Measurements from ENCODE around the gene TMEM89. TPM values are rescaled to one million over a fixed set of nuclear protein-coding genes. Genes with fewer than 3 reads are reported as not detected.

Gene TMEM89
- total RNA-seq, 3 donors from 2014 or later, result not detected

GRCh38 chr3:48584836-48585235 is 36.7 kb downstream of the TMEM89 start:
- Histone ChIP-seq H3K4me3 (no peak overlapping the region), H3K9me3 (no peaks in the 10 kb centered on the region), H3K27me3 (no peaks in the 10 kb centered on the region), H3K36me3 (no peaks in the 10 kb centered on the region), H3K27ac (no peak overlapping the region), H3K4me1 (no peaks in the 10 kb centered on the region)
- TF ChIP-seq POLR2A (IDR thresholded peaks at IDR 0.05), result no peak
- no peak for TF ChIP-seq POLR2AphosphoS5 (IDR thresholded peaks at IDR 0.05)
- intact Hi-C loops (cut with DNase I; ENCODE audit: low total_unique reads), result no loop called here
- no peak for DNase-seq (ENCODE audit: low spot score in 2 of 2)

GRCh38 chr3:48581621-48582481 is 39.7 kb downstream of the TMEM89 start:
- DNase-seq (ENCODE audit: low spot score in 2 of 2), result no peak
- TF ChIP-seq POLR2A (IDR thresholded peaks at IDR 0.05) (no peak), POLR2AphosphoS5 (IDR thresholded peaks at IDR 0.05) (no peak), CTCF (IDR thresholded peaks at IDR 0.05) (no peak)
- no peaks in the 10 kb centered on the region for H3K4me1 ChIP-seq
- H3K9me3 ChIP-seq, result no peaks in the 10 kb centered on the region
- no peaks in the 10 kb centered on the region for H3K36me3 ChIP-seq
- no peak overlapping the region for H3K27ac ChIP-seq
- intact Hi-C loops (cut with DNase I; ENCODE audit: low total_unique reads), result no loop called here
- no peak overlapping the region for H3K4me3 ChIP-seq
- H3K27me3 ChIP-seq, result no peaks in the 10 kb centered on the region

GRCh38 chr3:48576647-48577046 is 44.9 kb downstream of the TMEM89 start:
- TF ChIP-seq CTCF (IDR thresholded peaks at IDR 0.05), result no peak
- TF ChIP-seq POLR2A (IDR thresholded peaks at IDR 0.05), result no peak
- TF ChIP-seq POLR2AphosphoS5 (IDR thresholded peaks at IDR 0.05), result no peak
- no peaks in the 10 kb centered on the region for H3K9me3 ChIP-seq

GRCh38 chr3:48575366-48575765 is 46.2 kb downstream of the TMEM89 start:
- H3K4me1 ChIP-seq, result no peaks in the 10 kb centered on the region
- intact Hi-C loops (cut with DNase I; ENCODE audit: low total_unique reads), result no loop called here
- no peak overlapping the region for H3K4me3 ChIP-seq
- no peak for DNase-seq (ENCODE audit: low spot score in 2 of 2)
- H3K27me3 ChIP-seq, result no peaks in the 10 kb centered on the region
- H3K36me3 ChIP-seq, result no peaks in the 10 kb centered on the region
- no peak overlapping the region for H3K27ac ChIP-seq
- TF ChIP-seq POLR2A (IDR thresholded peaks at IDR 0.05), result no peak
- no peak for TF ChIP-seq POLR2AphosphoS5 (IDR thresholded peaks at IDR 0.05)
- no peak for TF ChIP-seq CTCF (IDR thresholded peaks at IDR 0.05)
- H3K9me3 ChIP-seq, result no peaks in the 10 kb centered on the region

More at GRCh38 chr3:48576647-48577046, 44.9 kb downstream of the TMEM89 start:
- Histone ChIP-seq H3K27ac (no peak overlapping the region), H3K4me3 (no peak overlapping the region), H3K36me3 (no peaks in the 10 kb centered on the region), H3K4me1 (no peaks in the 10 kb centered on the region), H3K27me3 (no peaks in the 10 kb centered on the region)
- DNase-seq (ENCODE audit: low spot score in 2 of 2), result no peak
- intact Hi-C loops (cut with DNase I; ENCODE audit: low total_unique reads), result no loop called here

GRCh38 chr3:48573973-48574585 is 47.5 kb downstream of the TMEM89 start:
- intact Hi-C loops (cut with DNase I; ENCODE audit: low total_unique reads), result no loop called here
- Histone ChIP-seq H3K36me3 (no peaks in the 10 kb centered on the region), H3K4me1 (no peaks in the 10 kb centered on the region), H3K27ac (no peak overlapping the region), H3K4me3 (no peak overlapping the region), H3K27me3 (no peaks in the 10 kb centered on the region), H3K9me3 (no peaks in the 10 kb centered on the region)
- TF ChIP-seq CTCF (IDR thresholded peaks at IDR 0.05) (no peak), POLR2A (IDR thresholded peaks at IDR 0.05) (no peak), POLR2AphosphoS5 (IDR thresholded peaks at IDR 0.05) (no peak)
- no peak for DNase-seq (ENCODE audit: low spot score in 2 of 2)
